Measurements from ENCODE around the gene RAB8A. TPM values are rescaled to one million over a fixed set of nuclear protein-coding genes. Genes with fewer than 3 reads are reported as not detected.
"Not testable (repeated sequence)": the region's sequence is repeated elsewhere in the genome, so short reads cannot be mapped to it uniquely, and the experiment has no call there.

The RAB8A gene
- total and polyA plus RNA-seq, 7 experiments from 2014 or later = 61.8 to 154 (median 74.5) TPM

GRCh38 chr19:16178866-16179265 lies 67.2 kb downstream of the RAB8A start:
- intact Hi-C loops (cut with micrococcal nuclease) = not testable (repeated sequence)

GRCh38 chr19:16180611-16181010 lies 68.9 kb downstream of the RAB8A start:
- ChIA-PET POLR2A (no interaction called here), CTCF (interaction anchor here (0.7 kb wide), 1 partner anchor 8 kb away, joined by 5 read pairs; no protein-coding TSS in a partner anchor)
- Mint-ChIP-seq H3K4me1 (peaks cover 0 to 16% (median 14%) of the 10 kb centered on the region in 7 donors), H3K27ac (no peak overlapping the region), H3K27me3 (peaks cover 0 to 6% (median 0%) of the 10 kb centered on the region in 5 donors), H3K9me3 (peaks cover 0 to 5% (median 0%) of the 10 kb centered on the region in 11 donors), H3K4me3 (no peak overlapping the region), H3K36me3 (peaks cover 0 to 5% (median 3%) of the 10 kb centered on the region in 5 donors)
- no peak for ATAC-seq
- H3K27me3 ChIP-seq (ENCODE audit: control insufficient read depth in 2 of 2, insufficient read depth in 2 of 2, low read length in 2 of 2) = peaks cover 0 to 4% of the 10 kb centered on the region in 2 donors
- peaks cover 0 to 4% (median 0%) of the 10 kb centered on the region in 3 experiments for H3K36me3 ChIP-seq (ENCODE audit: control insufficient read depth in 2 of 3, insufficient read depth in 3 of 3, low read length in 3 of 3)
- intact Hi-C loops (cut with micrococcal nuclease) = no loop called here
- no peaks in the 10 kb centered on the region for H3K9me3 ChIP-seq (ENCODE audit: control insufficient read depth in 2 of 3, low read length in 3 of 3)
- no peak overlapping the region for H3K27ac ChIP-seq (ENCODE audit: low read depth, low read length)
- peaks cover 0 to 5% of the 10 kb centered on the region in 2 donors for H3K4me1 ChIP-seq (ENCODE audit: control insufficient read depth in 2 of 2, insufficient read depth in 2 of 2, low read length in 2 of 2)
- H3K4me3 ChIP-seq (ENCODE audit: low read length) = no peak overlapping the region
- no peak for DNase-seq

More at GRCh38 chr19:16178866-16179265, 67.2 kb downstream of the RAB8A start:
- H3K27me3 ChIP-seq (ENCODE audit: control insufficient read depth in 2 of 2, insufficient read depth in 2 of 2, low read length in 2 of 2); H3K9me3 Mint-ChIP-seq; H3K36me3 ChIP-seq (ENCODE audit: control insufficient read depth in 2 of 3, insufficient read depth in 3 of 3, low read length in 3 of 3); H3K4me1 ChIP-seq (ENCODE audit: control insufficient read depth in 2 of 2, insufficient read depth in 2 of 2, low read length in 2 of 2); H3K9me3 ChIP-seq (ENCODE audit: control insufficient read depth in 2 of 3, low read length in 3 of 3); H3K4me3 Mint-ChIP-seq; POLR2A ChIA-PET; DNase-seq; H3K27me3 Mint-ChIP-seq; H3K4me1 Mint-ChIP-seq; H3K4me3 ChIP-seq (ENCODE audit: low read length); H3K36me3 Mint-ChIP-seq; H3K27ac ChIP-seq (ENCODE audit: low read depth, low read length); H3K27ac Mint-ChIP-seq; ATAC-seq: not testable (repeated sequence)
- CTCF ChIA-PET = interaction anchor here (1.0 to 1.4 kb wide), 2 partner anchors 113 to 137 kb away, joined by 3 to 5 read pairs; no protein-coding TSS in a partner anchor

Other genes with a start within 250 kb of the RAB8A start
- under 1 TPM in 1 of 5 experiments, not detected in 4; 0.42 TPM for gene CYP4F2, start 213.8 kb upstream of the RAB8A start, total RNA-seq
- gene CYP4F2, start 213.8 kb upstream of the RAB8A start, polyA plus RNA-seq = not detected
- gene CYP4F11, start 177.4 kb upstream of the RAB8A start, total RNA-seq = not detected
- gene CYP4F11, start 177.4 kb upstream of the RAB8A start, polyA plus RNA-seq = not detected
- not detected for gene OR10H4, start 162.9 kb upstream of the RAB8A start, total RNA-seq
- gene OR10H4, start 162.9 kb upstream of the RAB8A start, polyA plus RNA-seq = not detected
- gene TPM4, start 35.4 kb upstream of the RAB8A start, total RNA-seq = 100 to 1,000 TPM in 3 of 5 experiments, 10 to 100 TPM in 2; 65.8 to 435 (median 126) TPM
- 10 to 100 TPM; 28.2 to 43.5 TPM for gene TPM4, start 35.4 kb upstream of the RAB8A start, polyA plus RNA-seq
- gene HSH2D, start 31.8 kb downstream of the RAB8A start, total RNA-seq = 10 to 100 TPM; 20.0 to 60.0 (median 46.4) TPM
- 10 to 100 TPM in 1 of 2 donors, 1 to 10 TPM in 1; 7.2 to 17.8 TPM for gene HSH2D, start 31.8 kb downstream of the RAB8A start, polyA plus RNA-seq
- gene CIB3, start 61.6 kb downstream of the RAB8A start, total RNA-seq = not detected
- not detected for gene CIB3, start 61.6 kb downstream of the RAB8A start, polyA plus RNA-seq
- 10 to 100 TPM; 45.9 to 69.4 (median 65.9) TPM for gene FAM32A, start 73.5 kb downstream of the RAB8A start, total RNA-seq
- gene FAM32A, start 73.5 kb downstream of the RAB8A start, polyA plus RNA-seq = 100 to 1,000 TPM; 139 to 177 TPM
- 100 to 1,000 TPM in 4 of 5 experiments, 10 to 100 TPM in 1; 94.9 to 149 (median 125) TPM for gene AP1M1, start 86.0 kb downstream of the RAB8A start, total RNA-seq
- gene AP1M1, start 86.0 kb downstream of the RAB8A start, polyA plus RNA-seq = 100 to 1,000 TPM; 134 to 169 TPM
- gene KLF2, start 212.9 kb downstream of the RAB8A start, total RNA-seq = 100 to 1,000 TPM; 195 to 630 (median 466) TPM
- 100 to 1,000 TPM; 119 to 149 TPM for gene KLF2, start 212.9 kb downstream of the RAB8A start, polyA plus RNA-seq

All from naive thymus-derived CD4-positive, alpha-beta T cell (primary cell).